K562 (cell line): ENCODE measurements around the gene GGPS1. TPM values are rescaled to one million over a fixed set of nuclear protein-coding genes. Genes with fewer than 3 reads are reported as not detected.

Experiments used
- ATAC-seq: fragments of 200-7000 bp; cut with Tn5 transposase; 3 replicates; pipeline ENCODE4 v1.9.1; 2020; ENCODE audit warnings: moderate library complexity
- BruUV-seq: library from RNA; stranded (reverse); fragments of 400-500 nt; replicated peaks from 2 replicates; lab custom pipeline; 2021; lab: Mats Ljungman, UMichigan
- CTCF ChIA-PET: fragments of 300-600 bp; formaldehyde crosslinking; extraction: SDS; loops from one replicate; lab custom pipeline; 2021; ENCODE audit warnings: low intra/inter-chr PET ratio; lab: Yijun Ruan, JAX
- POLR2A ChIA-PET: fragments of 300-600, 350-650 bp; sonication (Branson Sonifier 250); formaldehyde crosslinking; extraction: SDS; loops from one replicate; lab custom pipeline; 2021; ENCODE audit warnings: antibody characterized with exemption, inconsistent platforms; lab: Yijun Ruan, JAX
- DNase-seq, 4 experiments: peaks; one replicate each; pipeline versions ENCODE4 v3.0.0 to v3.0.0-alpha.2; 2011 to 2018; ENCODE audit warnings: low spot score in 3 of 4, mixed read lengths in 3 of 4; ENCODE audit errors: extremely low read depth in 1 of 4
- FAIRE-seq: peaks from 2 replicates; lab custom pipeline; 2011; peaks lifted over from hg19 to GRCh38; lab: Jason Lieb, UNC
- H2AFZ ChIP-seq: 2 replicates; pipeline ENCODE4 v1.6.0; 2011; ENCODE audit warnings: low read depth, low read length, control low read depth, inconsistent platforms
- H3K27ac ChIP-seq: fragments of 200-600 bp; 3 replicates; pipeline ENCODE4 v1.8.0; 2011; ENCODE audit warnings: low read depth, mild to moderate bottlenecking, control low read depth, inconsistent platforms, low read length, moderate library complexity, mixed read lengths; ENCODE audit errors: extremely low read depth
- H3K27me3 ChIP-seq, 2 experiments: fragments of 300-600 bp in 1 of 2; 2 replicates in 1 of 2; 3 replicates in 1 of 2; pipeline versions ENCODE4 v1.6.0 to v1.8.0; 2011; ENCODE audit warnings: inconsistent platforms in 2 of 2, low read length in 2 of 2, mild to moderate bottlenecking in 1 of 2, mixed read lengths in 1 of 2, moderate library complexity in 1 of 2; ENCODE audit not compliant: control insufficient read depth in 2 of 2, insufficient read depth in 2 of 2
- H3K36me3 ChIP-seq: fragments of 300-600 bp; 3 replicates; pipeline ENCODE4 v1.8.0; 2011; ENCODE audit warnings: mild to moderate bottlenecking, low read length, inconsistent platforms; ENCODE audit not compliant: control insufficient read depth, insufficient read depth
- H3K4me1 ChIP-seq, 2 experiments: fragments of 200-600 bp in 1 of 2; replicated peaks in 1 of 2; 2 replicates in 1 of 2; 3 replicates in 1 of 2; pipeline versions ENCODE4 v1.5.1 to v1.8.0; 2011; ENCODE audit warnings: inconsistent platforms in 2 of 2, low read length in 2 of 2, mild to moderate bottlenecking in 1 of 2, mixed read lengths in 1 of 2, moderate library complexity in 1 of 2; ENCODE audit not compliant: control insufficient read depth in 2 of 2, insufficient read depth in 2 of 2
- H3K4me2 ChIP-seq: 2 replicates; pipeline ENCODE4 v1.6.1; 2011; ENCODE audit warnings: low read length, control low read depth, inconsistent platforms, mixed read lengths; ENCODE audit not compliant: insufficient read depth
- H3K4me3 ChIP-seq: fragments of 200-600 bp; sonication (generic), shearing (Covaris generic); 2 replicates; pipeline ENCODE4 v1.5.1; 2016; ENCODE audit warnings: control low read depth, inconsistent platforms
- H3K79me2 ChIP-seq: fragments of 200-600 bp; 3 replicates; pipeline ENCODE4 v1.8.0; 2011; ENCODE audit warnings: low read length, inconsistent platforms; ENCODE audit not compliant: control insufficient read depth, insufficient read depth
- H3K9ac ChIP-seq, 2 experiments: 2 replicates each; pipeline versions ENCODE4 v1.6.0 to v1.6.1; 2011; ENCODE audit warnings: low read depth in 2 of 2, low read length in 2 of 2, control low read depth in 1 of 2, inconsistent platforms in 1 of 2, mild to moderate bottlenecking in 1 of 2, mixed read lengths in 1 of 2; ENCODE audit not compliant: insufficient read depth in 1 of 2
- H3K9me1 ChIP-seq: one replicate; pipeline ENCODE4 v1.6.0; 2011; ENCODE audit warnings: inconsistent platforms, mild to moderate bottlenecking, low read length, moderate library complexity; ENCODE audit not compliant: control insufficient read depth, insufficient read depth
- H3K9me3 ChIP-seq: replicated peaks from 2 replicates; pipeline ENCODE4 v1.5.1; 2011; ENCODE audit warnings: low read depth, low read length, inconsistent platforms; ENCODE audit not compliant: control insufficient read depth, insufficient read depth
- H4K20me1 ChIP-seq: replicated peaks from 2 replicates; pipeline ENCODE4 v1.6.1; 2011; ENCODE audit warnings: low read length, inconsistent platforms, mixed read lengths; ENCODE audit not compliant: control insufficient read depth, insufficient read depth
- CBX1 ChIP-seq: sonication (generic); IDR thresholded peaks from 2 replicates; pipeline ENCODE4 v1.6.1; 2016; ENCODE audit warnings: antibody characterized with exemption, low read depth, mild to moderate bottlenecking
- CBX5 ChIP-seq: IDR thresholded peaks from 2 replicates; pipeline ENCODE4 v1.6.1; 2014; ENCODE audit warnings: low read depth, borderline replicate concordance
- CHD7 ChIP-seq: fragments of 200-600 bp; sonication (generic); IDR thresholded peaks from one replicate; pipeline ENCODE4 v1.6.1; 2012; ENCODE audit warnings: mild to moderate bottlenecking, low read depth, low read length, inconsistent platforms
- EGR1 ChIP-seq: fragments of 450-650 bp; conservative IDR thresholded peaks from 2 replicates; pipeline ENCODE4 v1.6.1; 2017; ENCODE audit warnings: mild to moderate bottlenecking
- HMG20B ChIP-seq: fragments of 250-450 bp; sonication (Bioruptor Pico); IDR thresholded peaks from 2 replicates; pipeline ENCODE4 v1.5.0; 2021; ENCODE audit warnings: mild to moderate bottlenecking
- MCM5 ChIP-seq: fragments of 450-650 bp; IDR thresholded peaks from 2 replicates; pipeline ENCODE4 v1.6.1; 2016; ENCODE audit warnings: low read depth
- MLLT1 ChIP-seq, 2 experiments: fragments of 450-650 bp; IDR thresholded peaks; 2 replicates each; pipeline ENCODE4 v1.6.1; 2016
- MXI1 ChIP-seq: IDR thresholded peaks from 2 replicates; pipeline ENCODE4 v1.6.1; 2011; ENCODE audit warnings: low read depth, mild to moderate bottlenecking, improper control_type of control experiment, low read length
- SMARCE1 ChIP-seq: fragments of 450-650 bp; IDR thresholded peaks from 2 replicates; pipeline ENCODE4 v1.7.1; 2016; ENCODE audit warnings: mild to moderate bottlenecking
- ZNF764 ChIP-seq: fragments of 250-450 bp; sonication (Bioruptor Pico); IDR thresholded peaks from 2 replicates; pipeline ENCODE4 v1.4.0; 2020; ENCODE audit warnings: low read depth, mild to moderate bottlenecking, moderate library complexity
- WGBS: fragments of 100-300 bp; shearing (Covaris generic); methylation state at CpG from one replicate; pipeline ENCODE4 v1.1.6; 2016; ENCODE audit warnings: low coverage, mixed read lengths; ENCODE audit not compliant: insufficient coverage; ENCODE audit errors: missing lambda C conversion rate; 5-methylcytosine and 5-hydroxymethylcytosine counted together
- in situ Hi-C: fragments of 300-500 bp; cut with MboI; formaldehyde crosslinking; loops from 4 replicates; pipeline ENCODE4 v1.15.0; 2018; ENCODE audit warnings: inconsistent platforms, mixed read lengths
- intact Hi-C: fragments of 100-400 bp; cut with micrococcal nuclease; formaldehyde crosslinking; loops from 2 replicates; pipeline ENCODE4 v1.14.2; 2022
- polyA plus RNA-seq, 8 experiments: library from polyadenylated mRNA; depleted of rRNA in 4 of 8; stranded (reverse) in 5 of 8; unstranded in 3 of 8; fragments of >200 nt; fragmentation: Nextera tagmentation in 2 of 8; fragmentation: Illumina TruSeq in 1 of 8; extraction: Ambion mirVana in 2 of 8; extraction: Trizol in 1 of 8; gene quantifications; 2 replicates each; pipeline versions ENCODE4 v1.2.1 to v1.2.3, GENCODE V29; 2011 to 2014; ENCODE audit warnings: inconsistent platforms in 1 of 8, missing spikeins in 1 of 8
- total RNA-seq, 7 experiments: library from RNA; depleted of rRNA in 6 of 7; stranded (reverse); fragments of >200 nt in 6 of 7; fragmentation: Illumina TruSeq in 2 of 7; extraction: Trizol in 2 of 7; gene quantifications; 2 replicates each; pipeline versions ENCODE4 v1.2.1 to v1.2.3, GENCODE V29; 2011 to 2021; ENCODE audit warnings: low replicate concordance in 1 of 7

The GGPS1 gene
- total and polyA plus RNA-seq, 9 of the 15 experiments (the other 6 are each of a cell fraction or from before 2014, with no cell fraction given) = 18.8 to 104 (median 56.3) TPM

- peak overlapping the region; percentile 17 for H3K4me2 ChIP-seq
- peaks cover 24% of the 10 kb centered on the region; the same call in 1 of the 2 replicates for H4K20me1 ChIP-seq
- no peaks in the 10 kb centered on the region for H3K9me3 ChIP-seq
- no peak overlapping the region for H2AFZ ChIP-seq
- intact Hi-C loops (no loop called here), in situ Hi-C loops (no loop called here)
- no peak overlapping the region for H3K4me3 ChIP-seq
- peak overlapping the region; percentile 71; the same call in 2 of the 3 replicates for H3K27ac ChIP-seq
- peaks cover 14 to 30% of the 10 kb centered on the region in 2 experiments for H3K4me1 ChIP-seq
- peaks cover 96% of the 10 kb centered on the region for H3K79me2 ChIP-seq
- peak; percentile 23 for ATAC-seq
- no peaks in the 10 kb centered on the region for H3K9me1 ChIP-seq
- POLR2A ChIA-PET = interaction anchor here (1.1 to 2.2 kb wide), 7 partner anchors 8 to 27 kb away, joined by 3 to 9 read pairs (median 5); no protein-coding TSS in a partner anchor
- TSS peak; percentile 25 for BruUV-seq
- WGBS = 16% methylated on average over 10 of the region's 10 CpGs
- CTCF ChIA-PET = no interaction called here
- no peaks in the 10 kb centered on the region for H3K27me3 ChIP-seq
- FAIRE-seq = no peak
- no peak for DNase-seq
- peaks cover 4% of the 10 kb centered on the region; the same call in 1 of the 3 replicates for H3K36me3 ChIP-seq
- H3K9ac ChIP-seq = peak overlapping the region in 1 of 2 experiments; percentile 7; a peak in 1 of 4 replicates
- no peak for TF ChIP-seq CBX5
- TF ChIP-seq CBX1 = no peak
- TF ChIP-seq HMG20B = no peak
- TF ChIP-seq MCM5 = no peak
- 0 out of 2 replicates have a peak, but pooled peaks have one; percentile 13 for TF ChIP-seq SMARCE1
- TF ChIP-seq MXI1 = no peak
- no peak for TF ChIP-seq ZNF764 (CRISPR knock-in tag)
- TF ChIP-seq MLLT1 (IDR thresholded peaks at IDR 0.05) = peak in 1 of 2 experiments; percentile 20; a peak in 1 of 4 replicates
- no peak for TF ChIP-seq CHD7
- peak; percentile 22; the same call in 1 of the 2 replicates for TF ChIP-seq EGR1
These were observed 29.1 kb upstream of the GGPS1 start for GRCh38 chr1:235299169-235299858.
